ENCODE data around the gene SSNA1.

The SSNA1 gene

GRCh38 chr9:137172901-137173795 lies 15.3 kb upstream of the SSNA1 start:
- no peak for TF ChIP-seq CTCF (IDR thresholded peaks at IDR 0.05)

GRCh38 chr9:137173796-137174664 lies 14.4 kb upstream of the SSNA1 start:
- TF ChIP-seq CTCF (IDR thresholded peaks at IDR 0.05): no peak

- no peak for TF ChIP-seq CTCF (IDR thresholded peaks at IDR 0.05)
Observed at GRCh38 chr9:137174722-137175293, 13.7 kb upstream of the SSNA1 start.

GRCh38 chr9:137175345-137175961 lies 13.0 kb upstream of the SSNA1 start:
- no peak for TF ChIP-seq CTCF (IDR thresholded peaks at IDR 0.05)

GRCh38 chr9:137176302-137177182 lies 11.9 kb upstream of the SSNA1 start:
- TF ChIP-seq CTCF (IDR thresholded peaks at IDR 0.05): peak; percentile 77

- no peak for TF ChIP-seq CTCF (IDR thresholded peaks at IDR 0.05)
Observed at GRCh38 chr9:137178201-137178938, 10.1 kb upstream of the SSNA1 start.
